Hepatocyte (in vitro differentiated cells): ENCODE measurements around the gene AP2A1. TPM values are rescaled to one million over a fixed set of nuclear protein-coding genes. Genes with fewer than 3 reads are reported as not detected.

ENCODE experiments used
- DNase-seq: peaks from one replicate; pipeline ENCODE4 v3.0.0-alpha.2; 2016; ENCODE audit warnings: low spot score
- H2AFZ ChIP-seq: fragments of 200-600 bp; sonication (generic); 2 replicates; pipeline ENCODE4 v1.6.0; 2016; ENCODE audit warnings: antibody characterized with exemption, mild to moderate bottlenecking
- H3K27ac ChIP-seq: fragments of 200-600 bp; sonication (generic); 2 replicates; pipeline ENCODE4 v1.5.1; 2016; ENCODE audit warnings: mild to moderate bottlenecking
- H3K27me3 ChIP-seq: fragments of 200-600 bp; sonication (generic); 2 replicates; pipeline ENCODE4 v1.6.1; 2016
- H3K36me3 ChIP-seq: fragments of 200-600 bp; sonication (generic); replicated peaks from 2 replicates; pipeline ENCODE4 v1.5.1; 2016; ENCODE audit warnings: low read depth; ENCODE audit not compliant: insufficient read depth
- H3K4me1 ChIP-seq: fragments of 200-600 bp; sonication (generic); 2 replicates; pipeline ENCODE4 v1.5.1; 2016; ENCODE audit warnings: mild to moderate bottlenecking, moderate library complexity; ENCODE audit not compliant: insufficient read depth
- H3K4me2 ChIP-seq: fragments of 200-600 bp; sonication (generic); 2 replicates; pipeline ENCODE4 v1.6.0; 2016
- H3K4me3 ChIP-seq: fragments of 200-600 bp; sonication (generic); 2 replicates; pipeline ENCODE4 v1.5.1; 2016; ENCODE audit warnings: mild to moderate bottlenecking
- H3K79me2 ChIP-seq: fragments of 200-600 bp; sonication (generic); 2 replicates; pipeline ENCODE4 v1.6.0; 2017; ENCODE audit warnings: mild to moderate bottlenecking
- H3K9me2 ChIP-seq: fragments of 200-600 bp; sonication (generic); replicated peaks from 2 replicates; pipeline ENCODE4 v1.6.0; 2017; ENCODE audit warnings: mild to moderate bottlenecking; ENCODE audit not compliant: insufficient read depth
- H3K9me3 ChIP-seq: fragments of 200-600 bp; sonication (generic); 2 replicates; pipeline ENCODE4 v1.5.1; 2016; ENCODE audit warnings: low read depth, mild to moderate bottlenecking
- H4K20me1 ChIP-seq: fragments of 200-600 bp; sonication (generic); 2 replicates; pipeline ENCODE4 v1.6.0; 2016; ENCODE audit warnings: mild to moderate bottlenecking; ENCODE audit not compliant: insufficient read depth, poor library complexity, severe bottlenecking
- EZH2 ChIP-seq: fragments of 200-600 bp; sonication (generic); IDR thresholded peaks from 2 replicates; pipeline ENCODE4 v1.6.1; 2016; ENCODE audit warnings: antibody characterized with exemption, mild to moderate bottlenecking, borderline replicate concordance
- EZH2phosphoT487 ChIP-seq: fragments of 200-600 bp; sonication (generic); IDR thresholded peaks from one replicate; pipeline ENCODE4 v1.6.1; 2018; ENCODE audit warnings: antibody characterized with exemption, mild to moderate bottlenecking, low read depth, moderate library complexity; ENCODE audit not compliant: unreplicated experiment, severe bottlenecking
- WGBS: methylation state at CpG from one replicate; pipeline ENCODE4 v1.1.6; 2016; ENCODE audit warnings: low lambda C conversion rate; ENCODE audit errors: missing lambda C conversion rate; 5-methylcytosine and 5-hydroxymethylcytosine counted together
- polyA plus RNA-seq: library from polyadenylated mRNA; unstranded; fragments of >200 nt; fragmentation: Nextera tagmentation; extraction: Ambion mirVana; gene quantifications from 2 replicates; pipeline ENCODE4 v1.2.1, GENCODE V29; 2016
- total RNA-seq: library from RNA; depleted of rRNA; stranded (reverse); fragments of >200 nt; gene quantifications from 2 replicates; pipeline ENCODE4 v1.2.3, GENCODE V29; 2014
- TF ChIP-seq, protein P1 (sequence below): fragments of 200-600 bp; sonication (generic); IDR thresholded peaks from 2 replicates; pipeline ENCODE4 v1.5.1; 2016; ENCODE audit warnings: antibody characterized with exemption, mild to moderate bottlenecking; ENCODE audit not compliant: poor library complexity

AP2A1 gene
- total and polyA plus RNA-seq, 2 experiments from 2014 or later: 62.1 to 64.8 TPM

DNA sequence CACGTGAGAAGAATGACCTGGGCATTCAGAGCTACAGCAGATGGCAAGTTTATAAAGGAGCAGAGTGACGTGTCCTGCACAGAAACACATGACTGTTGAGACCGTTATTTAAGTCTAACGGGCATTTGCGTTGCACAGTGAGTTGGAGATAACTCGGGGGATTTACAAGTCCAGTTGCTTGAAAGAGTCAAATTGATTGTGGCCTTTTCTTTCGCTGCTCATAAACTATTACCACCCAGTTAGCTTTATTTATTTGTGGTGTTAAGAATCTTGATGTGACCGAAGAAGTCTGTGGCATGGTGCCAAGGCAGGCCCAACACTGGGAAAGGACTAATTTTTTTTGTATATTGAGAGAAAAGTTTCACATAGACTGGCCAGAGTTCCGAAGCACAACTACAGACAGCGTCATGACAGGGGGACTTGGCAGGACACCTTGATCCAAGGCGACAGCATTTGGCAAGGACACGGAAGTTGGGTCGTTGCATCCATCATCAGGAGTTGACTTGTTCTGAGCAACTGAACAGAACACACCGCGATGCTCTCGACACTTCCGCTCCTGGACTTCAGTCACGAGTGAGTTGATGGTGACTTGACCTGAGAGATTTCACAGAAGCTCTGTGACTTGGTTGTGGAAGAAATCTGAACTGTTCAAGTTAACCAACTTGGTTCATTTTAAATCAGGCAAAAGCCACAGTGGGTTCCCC lies 72.2 kb downstream of the AP2A1 start:
- H2AFZ ChIP-seq: no peak overlapping the region
- H3K27ac ChIP-seq: no peak overlapping the region
- TF ChIP-seq EZH2phosphoT487 (no peak), EZH2 (no peak)
- TF ChIP-seq, protein P1, sequence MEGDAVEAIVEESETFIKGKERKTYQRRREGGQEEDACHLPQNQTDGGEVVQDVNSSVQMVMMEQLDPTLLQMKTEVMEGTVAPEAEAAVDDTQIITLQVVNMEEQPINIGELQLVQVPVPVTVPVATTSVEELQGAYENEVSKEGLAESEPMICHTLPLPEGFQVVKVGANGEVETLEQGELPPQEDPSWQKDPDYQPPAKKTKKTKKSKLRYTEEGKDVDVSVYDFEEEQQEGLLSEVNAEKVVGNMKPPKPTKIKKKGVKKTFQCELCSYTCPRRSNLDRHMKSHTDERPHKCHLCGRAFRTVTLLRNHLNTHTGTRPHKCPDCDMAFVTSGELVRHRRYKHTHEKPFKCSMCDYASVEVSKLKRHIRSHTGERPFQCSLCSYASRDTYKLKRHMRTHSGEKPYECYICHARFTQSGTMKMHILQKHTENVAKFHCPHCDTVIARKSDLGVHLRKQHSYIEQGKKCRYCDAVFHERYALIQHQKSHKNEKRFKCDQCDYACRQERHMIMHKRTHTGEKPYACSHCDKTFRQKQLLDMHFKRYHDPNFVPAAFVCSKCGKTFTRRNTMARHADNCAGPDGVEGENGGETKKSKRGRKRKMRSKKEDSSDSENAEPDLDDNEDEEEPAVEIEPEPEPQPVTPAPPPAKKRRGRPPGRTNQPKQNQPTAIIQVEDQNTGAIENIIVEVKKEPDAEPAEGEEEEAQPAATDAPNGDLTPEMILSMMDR: no peak
- no peak overlapping the region for H3K4me2 ChIP-seq
- no peaks in the 10 kb centered on the region for H3K36me3 ChIP-seq
- no peaks in the 10 kb centered on the region for H3K27me3 ChIP-seq
- no peaks in the 10 kb centered on the region for H4K20me1 ChIP-seq
- H3K4me1 ChIP-seq: no peaks in the 10 kb centered on the region
- no peaks in the 10 kb centered on the region for H3K9me3 ChIP-seq
- H3K79me2 ChIP-seq: no peaks in the 10 kb centered on the region
- no peaks in the 10 kb centered on the region for H3K9me2 ChIP-seq
- H3K4me3 ChIP-seq: no peak overlapping the region
- no peak for DNase-seq
- WGBS: 90% methylated on average over 18 of the region's 18 CpGs

DNA sequence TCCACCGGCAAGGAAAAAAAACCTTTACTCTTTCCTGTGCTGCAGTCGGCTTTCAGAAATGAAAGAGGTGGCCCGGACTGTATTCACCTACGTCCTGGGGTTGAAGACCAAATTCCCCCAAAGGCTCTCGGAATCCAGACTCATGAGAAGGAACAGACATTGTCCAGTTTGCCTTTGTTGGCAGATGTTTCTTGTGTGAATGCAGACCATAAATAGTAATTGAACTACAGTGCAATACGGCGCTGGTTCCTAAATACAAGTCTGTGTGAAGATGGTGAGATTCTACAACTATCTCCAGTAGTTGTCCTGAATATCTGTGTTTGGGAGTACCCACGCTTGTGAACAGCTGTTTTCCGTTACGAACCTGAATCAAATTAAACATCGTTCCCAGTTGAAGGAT lies 72.9 kb downstream of the AP2A1 start:
- WGBS: 87% methylated on average over 11 of the region's 11 CpGs
- Histone ChIP-seq H2AFZ (no peak overlapping the region), H3K36me3 (no peaks in the 10 kb centered on the region), H4K20me1 (no peaks in the 10 kb centered on the region), H3K4me3 (no peak overlapping the region), H3K9me2 (no peaks in the 10 kb centered on the region), H3K27me3 (no peaks in the 10 kb centered on the region), H3K4me1 (no peaks in the 10 kb centered on the region), H3K4me2 (no peak overlapping the region), H3K27ac (no peak overlapping the region), H3K79me2 (no peaks in the 10 kb centered on the region), H3K9me3 (no peaks in the 10 kb centered on the region)
- no peak for DNase-seq
- TF ChIP-seq, protein P1: no peak
- TF ChIP-seq EZH2phosphoT487: no peak
- TF ChIP-seq EZH2: no peak

DNA sequence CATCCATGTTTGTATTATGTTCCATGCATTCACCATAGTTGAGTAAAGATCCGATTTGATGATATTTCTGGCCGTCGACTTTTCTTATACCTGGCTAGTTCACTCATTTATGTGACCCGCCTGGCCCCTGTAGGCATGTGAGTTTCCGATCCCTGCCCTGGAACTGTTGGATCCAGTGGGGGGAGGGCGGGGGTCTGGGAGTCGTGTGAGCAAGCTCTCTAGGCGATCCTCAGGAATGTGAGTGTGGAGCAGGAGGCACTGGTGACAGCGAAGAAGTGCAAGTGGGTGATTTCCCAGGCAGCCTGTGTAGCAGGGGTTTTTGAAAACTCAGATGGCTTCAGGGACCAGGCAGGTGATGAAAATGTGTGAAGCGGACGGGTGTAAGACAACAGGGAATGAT lies 73.5 kb downstream of the AP2A1 start:
- no peak for DNase-seq
- no peak overlapping the region for H3K4me3 ChIP-seq
- H3K9me2 ChIP-seq: no peaks in the 10 kb centered on the region
- H3K4me1 ChIP-seq: no peaks in the 10 kb centered on the region
- H4K20me1 ChIP-seq: no peaks in the 10 kb centered on the region
- no peak overlapping the region for H3K27ac ChIP-seq
- H3K9me3 ChIP-seq: no peaks in the 10 kb centered on the region
- WGBS: 76% methylated on average over 11 of the region's 11 CpGs
- no peak overlapping the region for H3K4me2 ChIP-seq
- no peak overlapping the region for H2AFZ ChIP-seq
- no peaks in the 10 kb centered on the region for H3K79me2 ChIP-seq
- TF ChIP-seq EZH2 (no peak), EZH2phosphoT487 (no peak)
- TF ChIP-seq, protein P1: no peak
- H3K36me3 ChIP-seq: no peaks in the 10 kb centered on the region
- H3K27me3 ChIP-seq: no peaks in the 10 kb centered on the region
